HepG2 (cell line): ENCODE data around the gene EGFL8. TPM values are rescaled to one million over a fixed set of nuclear protein-coding genes. Genes with fewer than 3 reads are reported as not detected.

Source experiments
- CHD2 ChIP-seq: IDR thresholded peaks from 2 replicates; pipeline ENCODE4 v1.6.1; 2011; ENCODE audit warnings: low read depth, low read length, improper control_type of control experiment
- JUND ChIP-seq: sonication (generic); formaldehyde crosslinking; IDR thresholded peaks from 2 replicates; pipeline ENCODE4 v1.8.0; 2022; ENCODE audit warnings: mild to moderate bottlenecking, missing genetic modification reagents
- MZF1 ChIP-seq: sonication (generic); formaldehyde crosslinking; IDR thresholded peaks from 2 replicates; pipeline ENCODE4 v1.8.1; 2023; ENCODE audit warnings: mild to moderate bottlenecking, missing genetic modification reagents, borderline replicate concordance
- NR2F1 ChIP-seq, 2 experiments: fragments of 450-650 bp in 1 of 2; formaldehyde crosslinking in 1 of 2; IDR thresholded peaks; 2 replicates each; pipeline versions ENCODE4 v1.5.0 to v1.6.1; 2016 to 2020; ENCODE audit warnings: mild to moderate bottlenecking in 1 of 2, missing compliant biosample characterization in 1 of 2, missing genetic modification reagents in 1 of 2, moderate library complexity in 1 of 2
- PPARG ChIP-seq: conservative IDR thresholded peaks from 2 replicates; pipeline ENCODE4 v1.6.1; 2016; ENCODE audit warnings: missing biosample characterization, missing genetic modification reagents
- SNRNP70 ChIP-seq: fragments of 200-400 bp; formaldehyde crosslinking; IDR thresholded peaks from 2 replicates; pipeline ENCODE4 v1.6.1; 2017; ENCODE audit warnings: mild to moderate bottlenecking, low read depth, low read length, moderate library complexity
- TCF7 ChIP-seq: sonication (generic); IDR thresholded peaks from 2 replicates; pipeline ENCODE4 v1.6.1; 2016; ENCODE audit warnings: antibody characterized with exemption, low read depth
- TMF1 ChIP-seq: sonication (generic); formaldehyde crosslinking; IDR thresholded peaks from 2 replicates; pipeline ENCODE4 v1.8.1; 2022; ENCODE audit warnings: low read depth, missing genetic modification reagents
- ZFX ChIP-seq: sonication (generic); formaldehyde crosslinking; IDR thresholded peaks from 2 replicates; pipeline ENCODE4 v1.4.0; 2020; ENCODE audit warnings: mild to moderate bottlenecking, low read depth, missing genetic modification reagents, moderate library complexity
- ZIK1 ChIP-seq: sonication (generic); formaldehyde crosslinking; IDR thresholded peaks from 2 replicates; pipeline ENCODE4 v1.5.0; 2020; ENCODE audit warnings: mild to moderate bottlenecking, low read depth, missing genetic modification reagents, borderline replicate concordance
- ZMYM2 ChIP-seq: sonication (generic); formaldehyde crosslinking; IDR thresholded peaks from 2 replicates; pipeline ENCODE4 v1.8.0; 2022; ENCODE audit warnings: mild to moderate bottlenecking, missing genetic modification reagents
- ZNF577 ChIP-seq: sonication (generic); formaldehyde crosslinking; IDR thresholded peaks from 2 replicates; pipeline ENCODE4 v1.4.0; 2020; ENCODE audit warnings: mild to moderate bottlenecking, low read depth, missing genetic modification reagents, borderline replicate concordance
- ZNF781 ChIP-seq: sonication (generic); formaldehyde crosslinking; IDR thresholded peaks from 2 replicates; pipeline ENCODE4 v1.5.1; 2020; ENCODE audit warnings: borderline replicate concordance, mild to moderate bottlenecking, missing genetic modification reagents; ENCODE audit errors: not compliant biosample characterization
- ZNF878 ChIP-seq: sonication (generic); formaldehyde crosslinking; IDR thresholded peaks from 2 replicates; pipeline ENCODE4 v1.8.1; 2023; ENCODE audit warnings: mild to moderate bottlenecking, missing genetic modification reagents, moderate library complexity
- polyA plus RNA-seq, 8 experiments: library from polyadenylated mRNA; depleted of rRNA in 3 of 8; stranded (reverse) in 7 of 8; unstranded in 1 of 8; fragments of >200 nt; fragmentation: Illumina TruSeq in 4 of 8; extraction: Trizol in 4 of 8; gene quantifications; 2 replicates each; pipeline versions ENCODE4 v1.2.1 to v1.2.3, GENCODE V29; 2011 to 2016; ENCODE audit warnings: low read depth in 4 of 8, missing spikeins in 1 of 8, mixed read lengths in 1 of 8; ENCODE audit not compliant: insufficient read depth in 1 of 8
- total RNA-seq, 5 experiments: library from RNA; depleted of rRNA; stranded (reverse); fragments of >200 nt; fragmentation: Illumina TruSeq; extraction: Trizol; gene quantifications; 2 replicates each; pipeline ENCODE4 v1.2.3, GENCODE V29; 2016; ENCODE audit warnings: low read depth in 1 of 5
- TF ChIP-seq, protein P1 (sequence below): sonication (generic); formaldehyde crosslinking; IDR thresholded peaks from 2 replicates; pipeline ENCODE4 v1.8.1; 2023; ENCODE audit warnings: missing genetic modification reagents, inconsistent platforms, borderline replicate concordance
- TF ChIP-seq, protein P2 (sequence below): sonication (generic); formaldehyde crosslinking; IDR thresholded peaks from 2 replicates; pipeline ENCODE4 v1.8.1; 2023; ENCODE audit warnings: mild to moderate bottlenecking, inconsistent platforms, moderate library complexity, missing genetic modification reagents, borderline replicate concordance
- TF ChIP-seq, protein P3 (sequence below): sonication (generic); formaldehyde crosslinking; conservative IDR thresholded peaks from 2 replicates; pipeline ENCODE4 v1.5.0; 2020; ENCODE audit warnings: missing genetic modification reagents
- TF ChIP-seq, protein P4 (sequence below): sonication (generic); formaldehyde crosslinking; IDR thresholded peaks from 2 replicates; pipeline ENCODE4 v1.9.0; 2021; ENCODE audit warnings: missing genetic modification reagents, mild to moderate bottlenecking, borderline replicate concordance
- TF ChIP-seq, protein P5 (sequence below): sonication (generic); formaldehyde crosslinking; IDR thresholded peaks from 2 replicates; pipeline ENCODE4 v1.5.1; 2020; ENCODE audit warnings: missing genetic modification reagents, mild to moderate bottlenecking, borderline replicate concordance

EGFL8 gene
- total and polyA plus RNA-seq, 2 of the 13 experiments (the other 11 are each of a cell fraction or from before 2014, with no cell fraction given) = 10.0 to 11.5 TPM

DNA sequence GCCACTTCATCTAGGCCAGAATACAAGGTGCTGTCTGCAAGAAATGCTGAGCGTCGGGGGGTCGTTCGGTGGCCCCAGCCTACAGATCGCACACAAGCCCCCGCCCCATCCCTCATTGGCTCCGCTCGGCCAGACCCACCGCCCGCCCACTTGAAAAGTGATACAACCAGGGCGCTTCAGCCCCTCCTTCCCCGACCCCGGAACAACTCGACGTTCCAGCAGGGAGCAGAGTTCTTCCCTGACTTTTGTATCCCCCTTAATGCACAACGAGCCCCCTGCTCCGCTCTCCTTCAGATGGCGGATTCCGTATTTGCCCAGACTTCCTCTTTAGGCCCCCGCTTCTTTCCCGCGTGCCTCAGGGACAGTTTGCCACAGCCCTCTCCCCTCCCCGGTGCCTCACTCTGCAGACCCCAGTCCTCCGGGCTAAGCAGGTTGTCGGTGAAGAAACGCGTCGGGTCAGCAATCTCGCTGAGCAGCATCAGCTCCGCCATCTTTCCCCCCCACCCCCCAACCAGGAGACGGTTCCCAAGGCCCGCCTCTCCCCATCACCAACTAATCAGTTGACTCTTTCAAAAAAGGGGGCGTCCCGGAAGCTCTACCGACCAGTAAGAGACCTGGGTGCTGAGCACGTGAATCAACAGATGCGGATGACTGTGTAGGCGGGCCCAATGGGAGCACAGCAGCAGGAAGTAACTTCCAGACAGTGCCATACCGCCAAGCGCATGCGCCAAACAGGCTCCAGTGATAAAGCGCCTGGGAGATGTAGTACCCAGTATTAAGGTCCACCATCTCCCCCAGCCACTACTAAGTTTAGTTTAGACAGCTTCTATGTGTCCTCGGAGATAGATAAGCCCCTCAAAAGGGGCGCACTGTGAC, 36.4 kb upstream of the EGFL8 start, which contains the start of gene ATF6B (continued):
- TF ChIP-seq, protein P1, sequence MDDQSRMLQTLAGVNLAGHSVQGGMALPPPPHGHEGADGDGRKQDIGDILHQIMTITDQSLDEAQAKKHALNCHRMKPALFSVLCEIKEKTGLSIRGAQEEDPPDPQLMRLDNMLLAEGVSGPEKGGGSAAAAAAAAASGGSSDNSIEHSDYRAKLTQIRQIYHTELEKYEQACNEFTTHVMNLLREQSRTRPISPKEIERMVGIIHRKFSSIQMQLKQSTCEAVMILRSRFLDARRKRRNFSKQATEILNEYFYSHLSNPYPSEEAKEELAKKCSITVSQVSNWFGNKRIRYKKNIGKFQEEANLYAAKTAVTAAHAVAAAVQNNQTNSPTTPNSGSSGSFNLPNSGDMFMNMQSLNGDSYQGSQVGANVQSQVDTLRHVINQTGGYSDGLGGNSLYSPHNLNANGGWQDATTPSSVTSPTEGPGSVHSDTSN = no peak
- TF ChIP-seq MZF1 = no peak
- peak; percentile 61; the same call in 1 of the 2 replicates for TF ChIP-seq TMF1
- no peak for TF ChIP-seq ZNF878 (CRISPR knock-in tag)
- TF ChIP-seq, protein P2, sequence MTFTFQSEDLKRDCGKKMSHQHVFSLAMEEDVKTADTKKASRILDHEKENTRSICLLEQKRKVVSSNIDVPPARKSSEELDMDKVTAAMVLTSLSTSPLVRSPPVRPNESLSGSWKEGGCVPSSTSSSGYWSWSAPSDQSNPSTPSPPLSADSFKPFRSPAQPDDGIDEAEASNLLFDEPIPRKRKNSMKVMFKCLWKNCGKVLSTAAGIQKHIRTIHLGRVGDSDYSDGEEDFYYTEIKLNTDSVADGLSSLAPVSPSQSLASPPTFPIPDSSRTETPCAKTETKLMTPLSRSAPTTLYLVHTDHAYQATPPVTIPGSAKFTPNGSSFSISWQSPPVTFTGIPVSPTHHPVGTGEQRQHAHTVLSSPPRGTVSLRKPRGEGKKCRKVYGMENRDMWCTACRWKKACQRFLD (CRISPR knock-in tag) = peak; percentile 73; the same call in 1 of the 2 replicates
- no peak for TF ChIP-seq ZNF577
- TF ChIP-seq ZIK1 (CRISPR knock-in tag) = no peak
- no peak for TF ChIP-seq TCF7
- TF ChIP-seq PPARG (CRISPR knock-in tag) = no peak
- TF ChIP-seq, protein P3, sequence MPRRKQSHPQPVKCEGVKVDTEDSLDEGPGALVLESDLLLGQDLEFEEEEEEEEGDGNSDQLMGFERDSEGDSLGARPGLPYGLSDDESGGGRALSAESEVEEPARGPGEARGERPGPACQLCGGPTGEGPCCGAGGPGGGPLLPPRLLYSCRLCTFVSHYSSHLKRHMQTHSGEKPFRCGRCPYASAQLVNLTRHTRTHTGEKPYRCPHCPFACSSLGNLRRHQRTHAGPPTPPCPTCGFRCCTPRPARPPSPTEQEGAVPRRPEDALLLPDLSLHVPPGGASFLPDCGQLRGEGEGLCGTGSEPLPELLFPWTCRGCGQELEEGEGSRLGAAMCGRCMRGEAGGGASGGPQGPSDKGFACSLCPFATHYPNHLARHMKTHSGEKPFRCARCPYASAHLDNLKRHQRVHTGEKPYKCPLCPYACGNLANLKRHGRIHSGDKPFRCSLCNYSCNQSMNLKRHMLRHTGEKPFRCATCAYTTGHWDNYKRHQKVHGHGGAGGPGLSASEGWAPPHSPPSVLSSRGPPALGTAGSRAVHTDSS = no peak
- no peak for TF ChIP-seq JUND
- no peak for TF ChIP-seq NR2F1 (CRISPR knock-in tag; IDR thresholded peaks at IDR 0.05)
- no peak for TF ChIP-seq CHD2
- TF ChIP-seq, protein P4, sequence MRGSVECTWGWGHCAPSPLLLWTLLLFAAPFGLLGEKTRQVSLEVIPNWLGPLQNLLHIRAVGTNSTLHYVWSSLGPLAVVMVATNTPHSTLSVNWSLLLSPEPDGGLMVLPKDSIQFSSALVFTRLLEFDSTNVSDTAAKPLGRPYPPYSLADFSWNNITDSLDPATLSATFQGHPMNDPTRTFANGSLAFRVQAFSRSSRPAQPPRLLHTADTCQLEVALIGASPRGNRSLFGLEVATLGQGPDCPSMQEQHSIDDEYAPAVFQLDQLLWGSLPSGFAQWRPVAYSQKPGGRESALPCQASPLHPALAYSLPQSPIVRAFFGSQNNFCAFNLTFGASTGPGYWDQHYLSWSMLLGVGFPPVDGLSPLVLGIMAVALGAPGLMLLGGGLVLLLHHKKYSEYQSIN (CRISPR knock-in tag) = no peak
- TF ChIP-seq ZNF781 (CRISPR knock-in tag) = peak; percentile 81
- TF ChIP-seq SNRNP70 = no peak
- TF ChIP-seq, protein P5, sequence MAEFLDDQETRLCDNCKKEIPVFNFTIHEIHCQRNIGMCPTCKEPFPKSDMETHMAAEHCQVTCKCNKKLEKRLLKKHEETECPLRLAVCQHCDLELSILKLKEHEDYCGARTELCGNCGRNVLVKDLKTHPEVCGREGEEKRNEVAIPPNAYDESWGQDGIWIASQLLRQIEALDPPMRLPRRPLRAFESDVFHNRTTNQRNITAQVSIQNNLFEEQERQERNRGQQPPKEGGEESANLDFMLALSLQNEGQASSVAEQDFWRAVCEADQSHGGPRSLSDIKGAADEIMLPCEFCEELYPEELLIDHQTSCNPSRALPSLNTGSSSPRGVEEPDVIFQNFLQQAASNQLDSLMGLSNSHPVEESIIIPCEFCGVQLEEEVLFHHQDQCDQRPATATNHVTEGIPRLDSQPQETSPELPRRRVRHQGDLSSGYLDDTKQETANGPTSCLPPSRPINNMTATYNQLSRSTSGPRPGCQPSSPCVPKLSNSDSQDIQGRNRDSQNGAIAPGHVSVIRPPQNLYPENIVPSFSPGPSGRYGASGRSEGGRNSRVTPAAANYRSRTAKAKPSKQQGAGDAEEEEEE = no peak
- TF ChIP-seq ZMYM2 (CRISPR knock-in tag) = no peak
- TF ChIP-seq ZFX (CRISPR knock-in tag) = peak; percentile 76
